IMR-90 (cell line): ENCODE data around the gene PIKFYVE. TPM values are rescaled to one million over a fixed set of nuclear protein-coding genes. Genes with fewer than 3 reads are reported as not detected.

Experiments used
- ATAC-seq: fragments of 200-7000 bp; cut with Tn5 transposase; 2 replicates; pipeline ENCODE4 v1.9.1; 2020; ENCODE audit warnings: low read depth, mild to moderate bottlenecking, moderate library complexity
- BruUV-seq: library from RNA; stranded (reverse); fragments of 400-500 nt; replicated peaks from 2 replicates; lab custom pipeline; 2021; lab: Mats Ljungman, UMichigan
- CTCF ChIA-PET: fragments of 300-600 bp; formaldehyde crosslinking; extraction: SDS; loops from one replicate; lab custom pipeline; 2021; ENCODE audit warnings: antibody characterized with exemption; lab: Yijun Ruan, JAX
- POLR2A ChIA-PET: fragments of 300-600 bp; sonication (Branson Sonifier 250); formaldehyde crosslinking; loops from one replicate; lab custom pipeline; 2022; ENCODE audit warnings: antibody characterized with exemption; ENCODE audit not compliant: unreplicated experiment; lab: Charles Lee
- DNase-seq: peaks from one replicate; pipeline ENCODE4 v3.0.0; 2013
- H2AFZ ChIP-seq: replicated peaks from 2 replicates; pipeline ENCODE3; 2013; ENCODE audit warnings: low read length, mild to moderate bottlenecking; ENCODE audit not compliant: poor library complexity
- H2AK5ac ChIP-seq: 2 replicates; pipeline ENCODE4 v1.6.1; 2013; ENCODE audit warnings: low read depth, low read length, inconsistent platforms
- H2AK9ac ChIP-seq: replicated peaks from 2 replicates; pipeline ENCODE3; 2013; ENCODE audit warnings: mild to moderate bottlenecking, low read depth, low read length, moderate library complexity; ENCODE audit not compliant: poor library complexity
- H2BK120ac ChIP-seq: 2 replicates; pipeline ENCODE4 v1.6.1; 2013; ENCODE audit warnings: low read depth, low read length, inconsistent platforms
- H2BK15ac ChIP-seq: 3 replicates; pipeline ENCODE4 v1.6.1; 2013; ENCODE audit warnings: low read depth, low read length, inconsistent platforms
- H2BK20ac ChIP-seq: 2 replicates; pipeline ENCODE4 v1.6.1; 2013; ENCODE audit warnings: low read depth, mild to moderate bottlenecking, inconsistent platforms, low read length, moderate library complexity
- H2BK5ac ChIP-seq: 2 replicates; pipeline ENCODE4 v1.6.1; 2013; ENCODE audit warnings: mild to moderate bottlenecking, low read depth, low read length, inconsistent platforms; ENCODE audit not compliant: poor library complexity, severe bottlenecking
- H3K14ac ChIP-seq: replicated peaks from 2 replicates; pipeline ENCODE4 v1.6.1; 2013; ENCODE audit warnings: low read depth, low read length, inconsistent platforms
- H3K18ac ChIP-seq: 2 replicates; pipeline ENCODE4 v1.6.1; 2013; ENCODE audit warnings: low read depth, low read length, control low read depth
- H3K23ac ChIP-seq: 2 replicates; pipeline ENCODE4 v1.6.1; 2013; ENCODE audit warnings: low read depth, low read length, inconsistent platforms
- H3K27ac ChIP-seq: 2 replicates; pipeline ENCODE4 v1.5.1; 2013; ENCODE audit warnings: mild to moderate bottlenecking, control low read depth, low read length; ENCODE audit not compliant: insufficient read depth
- H3K27me3 ChIP-seq: 2 replicates; pipeline ENCODE4 v1.6.1; 2013; ENCODE audit warnings: low read length; ENCODE audit not compliant: control insufficient read depth, insufficient read depth
- H3K36me3 ChIP-seq: 2 replicates; pipeline ENCODE4 v1.6.1; 2013; ENCODE audit warnings: low read length, mixed read lengths; ENCODE audit not compliant: control insufficient read depth, insufficient read depth
- H3K4ac ChIP-seq: 2 replicates; pipeline ENCODE4 v1.6.1; 2013; ENCODE audit warnings: low read depth, low read length, inconsistent platforms
- H3K4me1 ChIP-seq: 2 replicates; pipeline ENCODE4 v1.6.1; 2013; ENCODE audit warnings: low read length, mixed read lengths; ENCODE audit not compliant: control insufficient read depth, insufficient read depth
- H3K4me2 ChIP-seq: 2 replicates; pipeline ENCODE4 v1.6.1; 2013; ENCODE audit warnings: low read depth, mild to moderate bottlenecking, control low read depth, low read length, moderate library complexity
- H3K4me3 ChIP-seq: 2 replicates; pipeline ENCODE4 v1.5.1; 2013; ENCODE audit warnings: low read depth, mild to moderate bottlenecking, control low read depth, low read length, moderate library complexity; ENCODE audit not compliant: insufficient read depth
- H3K56ac ChIP-seq: 2 replicates; pipeline ENCODE4 v1.6.1; 2013; ENCODE audit warnings: low read length, inconsistent platforms; ENCODE audit not compliant: insufficient read depth; ENCODE audit errors: extremely low read depth
- H3K79me1 ChIP-seq, 2 experiments: 2 replicates each; pipeline ENCODE4 v1.6.1; 2013; ENCODE audit warnings: low read length in 2 of 2, inconsistent platforms in 1 of 2, low read depth in 1 of 2
- H3K9ac ChIP-seq: 2 replicates; pipeline ENCODE4 v1.6.1; 2013; ENCODE audit warnings: low read depth, low read length, control low read depth
- H3K9me1 ChIP-seq: 2 replicates; pipeline ENCODE4 v1.6.1; 2013; ENCODE audit warnings: low read length, inconsistent platforms; ENCODE audit not compliant: insufficient read depth
- H3K9me3 ChIP-seq: 2 replicates; pipeline ENCODE4 v1.6.1; 2013; ENCODE audit warnings: low read length; ENCODE audit not compliant: control insufficient read depth, insufficient read depth
- H4K20me1 ChIP-seq: 2 replicates; pipeline ENCODE4 v1.6.1; 2013; ENCODE audit warnings: low read length, inconsistent platforms; ENCODE audit not compliant: insufficient read depth
- H4K5ac ChIP-seq: 2 replicates; pipeline ENCODE4 v1.6.1; 2013; ENCODE audit warnings: mild to moderate bottlenecking, low read depth, low read length, control low read depth
- H4K8ac ChIP-seq, 2 experiments: 2 replicates each; pipeline ENCODE4 v1.6.1; 2013; ENCODE audit warnings: low read depth in 2 of 2, low read length in 2 of 2, control low read depth in 1 of 2, inconsistent platforms in 1 of 2
- H4K91ac ChIP-seq: 2 replicates; pipeline ENCODE4 v1.6.1; 2013; ENCODE audit warnings: low read depth, low read length, inconsistent platforms; ENCODE audit not compliant: insufficient read depth
- BHLHE40 ChIP-seq: fragments of 150-350 bp; IDR thresholded peaks from 2 replicates; pipeline ENCODE4 v1.6.1; 2016; ENCODE audit warnings: mild to moderate bottlenecking, low read depth, low read length
- CEBPB ChIP-seq: IDR thresholded peaks from 2 replicates; pipeline ENCODE4 v1.6.1; 2012; ENCODE audit warnings: low read depth, low read length, improper control_type of control experiment
- CHD1 ChIP-seq: IDR thresholded peaks from 2 replicates; pipeline ENCODE4 v1.6.1; 2012; ENCODE audit warnings: low read depth, low read length, improper control_type of control experiment
- FOS ChIP-seq: fragments of 150-350 bp; IDR thresholded peaks from 2 replicates; pipeline ENCODE4 v1.6.1; 2016; ENCODE audit warnings: low read depth, low read length
- MAFK ChIP-seq: IDR thresholded peaks from 2 replicates; pipeline ENCODE4 v1.6.1; 2012; ENCODE audit warnings: low read depth, low read length, improper control_type of control experiment
- MAZ ChIP-seq: IDR thresholded peaks from 2 replicates; pipeline ENCODE4 v1.6.1; 2012; ENCODE audit warnings: low read depth, mild to moderate bottlenecking, low read length, improper control_type of control experiment, moderate library complexity, borderline replicate concordance
- MXI1 ChIP-seq: IDR thresholded peaks from 2 replicates; pipeline ENCODE4 v1.6.1; 2012; ENCODE audit warnings: low read depth, mild to moderate bottlenecking, low read length, moderate library complexity, borderline replicate concordance
- NFE2L2 ChIP-seq: fragments of 150-350 bp; IDR thresholded peaks from 2 replicates; pipeline ENCODE4 v1.6.1; 2016; ENCODE audit warnings: low read depth, mild to moderate bottlenecking, low read length
- POLR2A ChIP-seq: IDR thresholded peaks from 2 replicates; pipeline ENCODE4 v1.6.1; 2012; ENCODE audit warnings: mild to moderate bottlenecking, low read depth, low read length
- RAD21 ChIP-seq: IDR thresholded peaks from 2 replicates; pipeline ENCODE4 v1.6.1; 2012; ENCODE audit warnings: low read length, improper control_type of control experiment
- RCOR1 ChIP-seq: IDR thresholded peaks from 2 replicates; pipeline ENCODE4 v1.6.1; 2012; ENCODE audit warnings: mild to moderate bottlenecking, low read length, improper control_type of control experiment; ENCODE audit not compliant: insufficient replicate concordance
- RFX5 ChIP-seq: IDR thresholded peaks from 2 replicates; pipeline ENCODE4 v1.8.0; 2012; ENCODE audit warnings: low read depth, mild to moderate bottlenecking, low read length, moderate library complexity
- SMC3 ChIP-seq: fragments of 150-350 bp; IDR thresholded peaks from 2 replicates; pipeline ENCODE4 v1.6.1; 2016; ENCODE audit warnings: low read depth, mild to moderate bottlenecking, antibody characterized with exemption, low read length, moderate library complexity
- USF2 ChIP-seq: fragments of 150-350 bp; IDR thresholded peaks from 2 replicates; pipeline ENCODE4 v1.6.1; 2017; ENCODE audit warnings: mild to moderate bottlenecking, antibody characterized with exemption, low read length, low read depth
- WGBS, 2 experiments: methylation state at CpG; one replicate each; pipeline versions ENCODE4 v1.1.5 to v1.1.7; 2013; ENCODE audit warnings: missing lambda C conversion rate in 2 of 2; ENCODE audit not compliant: insufficient read length in 1 of 2; ENCODE audit errors: extremely low coverage in 2 of 2; 5-methylcytosine and 5-hydroxymethylcytosine counted together
- dilution Hi-C: fragments of 300-500 bp; cut with HindIII; formaldehyde crosslinking; loops from one replicate; pipeline ENCODE4 v1.14.3; 2018; ENCODE audit warnings: low sequenced_read_pairs; ENCODE audit not compliant: unreplicated experiment
- in situ Hi-C: fragments of 300-500 bp; cut with MboI; formaldehyde crosslinking; loops from 3 replicates; pipeline ENCODE4 v1.14.3; 2019; ENCODE audit warnings: low sequenced_read_pairs, inconsistent platforms, mixed read lengths
- intact Hi-C: fragments of 100-400 bp; cut with micrococcal nuclease; formaldehyde crosslinking; loops from 2 replicates; pipeline ENCODE4 v1.10.0; 2022
- polyA plus RNA-seq, 3 experiments: library from polyadenylated mRNA; depleted of rRNA; stranded (reverse); fragments of >200 nt; gene quantifications; 2 replicates each; pipeline ENCODE4 v1.2.3, GENCODE V29; 2012; ENCODE audit warnings: low replicate concordance in 1 of 3
- total RNA-seq: library from RNA; depleted of rRNA; stranded (reverse); fragments of >200 nt; gene quantifications from 2 replicates; pipeline ENCODE4 v1.2.3, GENCODE V29; 2012
- TF ChIP-seq, protein P1 (sequence below): fragments of 150-350 bp; IDR thresholded peaks from 2 replicates; pipeline ENCODE4 v1.6.1; 2016; ENCODE audit warnings: low read depth, mild to moderate bottlenecking, low read length, moderate library complexity, borderline replicate concordance
- TF ChIP-seq, protein P2 (sequence below): conservative IDR thresholded peaks from 2 replicates; pipeline ENCODE4 v1.5.1; 2012; ENCODE audit warnings: mild to moderate bottlenecking, low read depth, low read length, improper control_type of control experiment

The PIKFYVE gene
- total and polyA plus RNA-seq, 2 of the 4 experiments (the other 2 are of a cell fraction): 9.3 to 34.6 TPM

GRCh38 chr2:208304157-208304556 is 38.1 kb downstream of the PIKFYVE start:
- Histone ChIP-seq H2BK120ac (no peak overlapping the region), H3K23ac (no peak overlapping the region), H4K91ac (no peak overlapping the region), H3K4me2 (no peak overlapping the region), H4K8ac (no peak overlapping the region), H2BK5ac (no peak overlapping the region), H3K4me3 (no peak overlapping the region), H3K4ac (no peak overlapping the region), H3K18ac (no peak overlapping the region), H2BK15ac (no peak overlapping the region), H3K9me3 (no peaks in the 10 kb centered on the region), H2AK5ac (no peak overlapping the region), H2AK9ac (no peak overlapping the region), H4K20me1 (no peaks in the 10 kb centered on the region), H3K9ac (no peak overlapping the region), H2BK20ac (no peak overlapping the region), H3K27ac (no peak overlapping the region), H3K56ac (no peak overlapping the region), H3K27me3 (no peaks in the 10 kb centered on the region), H2AFZ (no peak overlapping the region), H4K5ac (no peak overlapping the region), H3K14ac (no peak overlapping the region), H3K4me1 (no peaks in the 10 kb centered on the region), H3K79me1 (no peaks in the 10 kb centered on the region), H3K9me1 (no peaks in the 10 kb centered on the region), H3K36me3 (peaks cover 21% of the 10 kb centered on the region)
- no peak for ATAC-seq
- POLR2A ChIA-PET: no interaction called here
- BruUV-seq: no TSS peak
- no peak for DNase-seq
- intact Hi-C loops: loop anchor here (5.0 kb wide), 1 partner anchor 33 kb away; no protein-coding TSS in a partner anchor
- CTCF ChIA-PET: no interaction called here
- no peak for TF ChIP-seq BHLHE40
- no peak for TF ChIP-seq CEBPB
- TF ChIP-seq USF2: no peak
- TF ChIP-seq MAFK: no peak
- TF ChIP-seq, protein P1, sequence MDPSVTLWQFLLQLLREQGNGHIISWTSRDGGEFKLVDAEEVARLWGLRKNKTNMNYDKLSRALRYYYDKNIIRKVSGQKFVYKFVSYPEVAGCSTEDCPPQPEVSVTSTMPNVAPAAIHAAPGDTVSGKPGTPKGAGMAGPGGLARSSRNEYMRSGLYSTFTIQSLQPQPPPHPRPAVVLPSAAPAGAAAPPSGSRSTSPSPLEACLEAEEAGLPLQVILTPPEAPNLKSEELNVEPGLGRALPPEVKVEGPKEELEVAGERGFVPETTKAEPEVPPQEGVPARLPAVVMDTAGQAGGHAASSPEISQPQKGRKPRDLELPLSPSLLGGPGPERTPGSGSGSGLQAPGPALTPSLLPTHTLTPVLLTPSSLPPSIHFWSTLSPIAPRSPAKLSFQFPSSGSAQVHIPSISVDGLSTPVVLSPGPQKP: no peak
- no peak for TF ChIP-seq POLR2A
- no peak for TF ChIP-seq SMC3
- TF ChIP-seq NFE2L2: no peak
- TF ChIP-seq MAZ: no peak
- no peak for TF ChIP-seq MXI1
- TF ChIP-seq RCOR1: no peak
- no peak for TF ChIP-seq RFX5
- TF ChIP-seq, protein P2, sequence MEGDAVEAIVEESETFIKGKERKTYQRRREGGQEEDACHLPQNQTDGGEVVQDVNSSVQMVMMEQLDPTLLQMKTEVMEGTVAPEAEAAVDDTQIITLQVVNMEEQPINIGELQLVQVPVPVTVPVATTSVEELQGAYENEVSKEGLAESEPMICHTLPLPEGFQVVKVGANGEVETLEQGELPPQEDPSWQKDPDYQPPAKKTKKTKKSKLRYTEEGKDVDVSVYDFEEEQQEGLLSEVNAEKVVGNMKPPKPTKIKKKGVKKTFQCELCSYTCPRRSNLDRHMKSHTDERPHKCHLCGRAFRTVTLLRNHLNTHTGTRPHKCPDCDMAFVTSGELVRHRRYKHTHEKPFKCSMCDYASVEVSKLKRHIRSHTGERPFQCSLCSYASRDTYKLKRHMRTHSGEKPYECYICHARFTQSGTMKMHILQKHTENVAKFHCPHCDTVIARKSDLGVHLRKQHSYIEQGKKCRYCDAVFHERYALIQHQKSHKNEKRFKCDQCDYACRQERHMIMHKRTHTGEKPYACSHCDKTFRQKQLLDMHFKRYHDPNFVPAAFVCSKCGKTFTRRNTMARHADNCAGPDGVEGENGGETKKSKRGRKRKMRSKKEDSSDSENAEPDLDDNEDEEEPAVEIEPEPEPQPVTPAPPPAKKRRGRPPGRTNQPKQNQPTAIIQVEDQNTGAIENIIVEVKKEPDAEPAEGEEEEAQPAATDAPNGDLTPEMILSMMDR: no peak
- no peak for TF ChIP-seq FOS
- TF ChIP-seq CHD1: no peak
- TF ChIP-seq RAD21: no peak
- 87% methylated on average over 3 of the region's 4 CpGs; no CpG with 5 or more reads in 1 of the 2 experiments for WGBS, 2 experiments
- in situ Hi-C loops: no loop called here
- dilution Hi-C loops: no loop called here
